HepG2 (cell line): Measurements from ENCODE around the gene HTRA1. TPM values are rescaled to one million over a fixed set of nuclear protein-coding genes. Genes with fewer than 3 reads are reported as not detected.

Experiments
- ATAC-seq: fragments of 200-7000 bp; cut with Tn5 transposase; 3 replicates; pipeline ENCODE4 v1.9.1; 2020; ENCODE audit warnings: mild to moderate bottlenecking, moderate library complexity
- BruUV-seq: library from RNA; stranded (reverse); fragments of 400-500 nt; replicated peaks from 2 replicates; lab custom pipeline; 2021; lab: Mats Ljungman, UMichigan
- CTCF ChIA-PET: fragments of 300-600 bp; formaldehyde crosslinking; extraction: SDS; loops from one replicate; lab custom pipeline; 2021; ENCODE audit warnings: low total read pairs, inconsistent platforms, low intra/inter-chr PET ratio; lab: Yijun Ruan, JAX
- POLR2A ChIA-PET: fragments of 350-600 bp; sonication (Branson Sonifier 250); formaldehyde crosslinking; loops from one replicate; lab custom pipeline; 2020; ENCODE audit warnings: antibody characterized with exemption, inconsistent platforms; lab: Yijun Ruan, JAX
- DNase-seq: peaks from one replicate; pipeline ENCODE4 v3.0.0-alpha.2; 2015; ENCODE audit warnings: low spot score
- FAIRE-seq: peaks from 3 replicates; lab custom pipeline; 2011; peaks lifted over from hg19 to GRCh38; lab: Jason Lieb, UNC
- H2AFZ ChIP-seq: one replicate; pipeline ENCODE4 v1.6.1; 2011; ENCODE audit warnings: low read length, inconsistent platforms
- H3K27ac ChIP-seq: fragments of 300-600 bp; 3 replicates; pipeline ENCODE4 v1.8.0; 2011; ENCODE audit warnings: mixed run types, mild to moderate bottlenecking, mixed read lengths, low read length, inconsistent platforms; ENCODE audit not compliant: insufficient read depth; ENCODE audit errors: extremely low read length
- H3K27me3 ChIP-seq, 2 experiments: fragments of 200-600 bp in 1 of 2; 2 replicates in 1 of 2; 3 replicates in 1 of 2; pipeline versions ENCODE4 v1.6.0 to v1.8.0; 2011; ENCODE audit warnings: low read length in 2 of 2, mild to moderate bottlenecking in 2 of 2, moderate library complexity in 2 of 2, inconsistent platforms in 1 of 2; ENCODE audit not compliant: insufficient read depth in 2 of 2, control insufficient read depth in 1 of 2
- H3K36me3 ChIP-seq, 2 experiments: fragments of 200-600 bp in 1 of 2; replicated peaks in 1 of 2; 2 replicates in 1 of 2; 3 replicates in 1 of 2; pipeline versions ENCODE4 v1.5.1 to v1.8.0; 2011; ENCODE audit warnings: low read length in 2 of 2, inconsistent platforms in 1 of 2; ENCODE audit not compliant: insufficient read depth in 2 of 2, control insufficient read depth in 1 of 2
- H3K4me1 ChIP-seq: 2 replicates; pipeline ENCODE4 v1.5.1; 2012; ENCODE audit warnings: low read length, inconsistent platforms; ENCODE audit not compliant: insufficient read depth
- H3K4me2 ChIP-seq: 2 replicates; pipeline ENCODE4 v1.6.0; 2011; ENCODE audit warnings: low read depth, low read length, inconsistent platforms
- H3K4me3 ChIP-seq, 3 experiments: fragments of 200-600 bp in 1 of 3; sonication (generic), shearing (Covaris generic) in 1 of 3; replicated peaks in 1 of 3; 2 replicates each; pipeline ENCODE4 v1.5.1; 2011 to 2016; ENCODE audit warnings: low read length in 3 of 3, inconsistent platforms in 2 of 3, low read depth in 2 of 3, mild to moderate bottlenecking in 2 of 3, control low read depth in 1 of 3, mixed read lengths in 1 of 3; ENCODE audit not compliant: insufficient read depth in 1 of 3
- H3K79me2 ChIP-seq: one replicate; pipeline ENCODE4 v1.6.1; 2011; ENCODE audit warnings: low read length, inconsistent platforms; ENCODE audit not compliant: insufficient read depth
- H3K9ac ChIP-seq: 2 replicates; pipeline ENCODE4 v1.6.0; 2011; ENCODE audit warnings: mild to moderate bottlenecking, low read depth, low read length, inconsistent platforms; ENCODE audit not compliant: insufficient read depth
- H3K9me3 ChIP-seq: 2 replicates; pipeline ENCODE4 v1.5.1; 2012; ENCODE audit warnings: mild to moderate bottlenecking, low read length
- H4K20me1 ChIP-seq: 2 replicates; pipeline ENCODE4 v1.6.0; 2011; ENCODE audit warnings: inconsistent platforms, mild to moderate bottlenecking, low read length, moderate library complexity; ENCODE audit not compliant: insufficient read depth
- ZNF12 ChIP-seq: sonication (generic); formaldehyde crosslinking; IDR thresholded peaks from 2 replicates; pipeline ENCODE4 v1.5.0; 2020; ENCODE audit warnings: missing genetic modification reagents
- ZNF207 ChIP-seq: fragments of 450-650 bp; IDR thresholded peaks from 2 replicates; pipeline ENCODE4 v1.6.1; 2016; ENCODE audit warnings: antibody characterized with exemption, borderline replicate concordance
- ZNF414 ChIP-seq: sonication (generic); formaldehyde crosslinking; IDR thresholded peaks from 2 replicates; pipeline ENCODE4 v1.5.0; 2020; ENCODE audit warnings: missing genetic modification reagents
- WGBS: methylation state at CpG from one replicate; pipeline ENCODE4 v1.1.6; 2017; ENCODE audit warnings: low lambda C conversion rate; 5-methylcytosine and 5-hydroxymethylcytosine counted together
- in situ Hi-C: cut with HindIII; loops from 2 replicates; pipeline ENCODE4 v1.10.0; 2017; ENCODE audit warnings: low pct_unique_long_range_greater_than_20kb; ENCODE audit not compliant: extremely low pct_ligation_motif_present
- intact Hi-C: fragments of 100-400 bp; cut with micrococcal nuclease; formaldehyde crosslinking; loops from one replicate; pipeline ENCODE4 v1.10.0; 2022; ENCODE audit not compliant: unreplicated experiment
- polyA plus RNA-seq, 8 experiments: library from polyadenylated mRNA; depleted of rRNA in 3 of 8; stranded (reverse) in 7 of 8; unstranded in 1 of 8; fragments of >200 nt; fragmentation: Illumina TruSeq in 4 of 8; extraction: Trizol in 4 of 8; gene quantifications; 2 replicates each; pipeline versions ENCODE4 v1.2.1 to v1.2.3, GENCODE V29; 2011 to 2016; ENCODE audit warnings: low read depth in 4 of 8, missing spikeins in 1 of 8, mixed read lengths in 1 of 8; ENCODE audit not compliant: insufficient read depth in 1 of 8
- total RNA-seq, 5 experiments: library from RNA; depleted of rRNA; stranded (reverse); fragments of >200 nt; fragmentation: Illumina TruSeq; extraction: Trizol; gene quantifications; 2 replicates each; pipeline ENCODE4 v1.2.3, GENCODE V29; 2016; ENCODE audit warnings: low read depth in 1 of 5
- TF ChIP-seq, protein P1 (sequence below): sonication (generic); formaldehyde crosslinking; IDR thresholded peaks from 2 replicates; pipeline ENCODE4 v1.4.0; 2020; ENCODE audit warnings: mild to moderate bottlenecking, missing genetic modification reagents, borderline replicate concordance

Gene HTRA1
- total and polyA plus RNA-seq, 2 of the 13 experiments (the other 11 are each of a cell fraction or from before 2014, with no cell fraction given) = 0.11 to 0.40 TPM

- in situ Hi-C loops = no loop called here
- TF ChIP-seq, protein P1, sequence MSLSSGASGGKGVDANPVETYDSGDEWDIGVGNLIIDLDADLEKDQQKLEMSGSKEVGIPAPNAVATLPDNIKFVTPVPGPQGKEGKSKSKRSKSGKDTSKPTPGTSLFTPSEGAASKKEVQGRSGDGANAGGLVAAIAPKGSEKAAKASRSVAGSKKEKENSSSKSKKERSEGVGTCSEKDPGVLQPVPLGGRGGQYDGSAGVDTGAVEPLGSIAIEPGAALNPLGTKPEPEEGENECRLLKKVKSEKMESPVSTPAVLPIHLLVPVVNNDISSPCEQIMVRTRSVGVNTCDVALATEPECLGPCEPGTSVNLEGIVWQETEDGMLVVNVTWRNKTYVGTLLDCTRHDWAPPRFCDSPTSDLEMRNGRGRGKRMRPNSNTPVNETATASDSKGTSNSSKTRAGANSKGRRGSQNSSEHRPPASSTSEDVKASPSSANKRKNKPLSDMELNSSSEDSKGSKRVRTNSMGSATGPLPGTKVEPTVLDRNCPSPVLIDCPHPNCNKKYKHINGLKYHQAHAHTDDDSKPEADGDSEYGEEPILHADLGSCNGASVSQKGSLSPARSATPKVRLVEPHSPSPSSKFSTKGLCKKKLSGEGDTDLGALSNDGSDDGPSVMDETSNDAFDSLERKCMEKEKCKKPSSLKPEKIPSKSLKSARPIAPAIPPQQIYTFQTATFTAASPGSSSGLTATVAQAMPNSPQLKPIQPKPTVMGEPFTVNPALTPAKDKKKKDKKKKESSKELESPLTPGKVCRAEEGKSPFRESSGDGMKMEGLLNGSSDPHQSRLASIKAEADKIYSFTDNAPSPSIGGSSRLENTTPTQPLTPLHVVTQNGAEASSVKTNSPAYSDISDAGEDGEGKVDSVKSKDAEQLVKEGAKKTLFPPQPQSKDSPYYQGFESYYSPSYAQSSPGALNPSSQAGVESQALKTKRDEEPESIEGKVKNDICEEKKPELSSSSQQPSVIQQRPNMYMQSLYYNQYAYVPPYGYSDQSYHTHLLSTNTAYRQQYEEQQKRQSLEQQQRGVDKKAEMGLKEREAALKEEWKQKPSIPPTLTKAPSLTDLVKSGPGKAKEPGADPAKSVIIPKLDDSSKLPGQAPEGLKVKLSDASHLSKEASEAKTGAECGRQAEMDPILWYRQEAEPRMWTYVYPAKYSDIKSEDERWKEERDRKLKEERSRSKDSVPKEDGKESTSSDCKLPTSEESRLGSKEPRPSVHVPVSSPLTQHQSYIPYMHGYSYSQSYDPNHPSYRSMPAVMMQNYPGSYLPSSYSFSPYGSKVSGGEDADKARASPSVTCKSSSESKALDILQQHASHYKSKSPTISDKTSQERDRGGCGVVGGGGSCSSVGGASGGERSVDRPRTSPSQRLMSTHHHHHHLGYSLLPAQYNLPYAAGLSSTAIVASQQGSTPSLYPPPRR (CRISPR knock-in tag) = no peak
- peak; percentile 95 for TF ChIP-seq ZNF12
Observed at GRCh38 chr10:122531261-122531660, 69.9 kb downstream of the HTRA1 start.

DNA sequence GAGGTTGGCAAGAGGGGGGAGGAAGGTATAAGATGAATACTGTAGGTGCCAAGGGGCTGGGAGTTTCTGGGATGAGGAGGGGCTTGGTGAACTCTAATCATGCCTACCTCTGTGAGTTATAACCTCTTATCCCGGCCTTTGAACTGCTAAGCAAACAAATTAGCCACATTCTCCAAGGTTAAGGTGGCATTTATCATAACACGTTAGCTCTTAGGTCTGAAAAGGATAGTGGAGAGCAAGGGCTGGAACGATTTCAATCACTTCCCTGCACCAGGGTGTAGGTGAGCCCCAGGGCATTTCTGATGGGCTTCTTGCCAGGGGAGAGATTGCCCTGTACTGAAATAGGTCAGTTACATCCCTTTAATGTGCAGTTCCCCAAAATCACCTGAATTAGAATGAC, 70.6 kb downstream of the HTRA1 start:
- FAIRE-seq (no peak), ATAC-seq (no peak), DNase-seq (no peak)
- no peaks in the 10 kb centered on the region for H3K79me2 ChIP-seq
- H3K4me1 ChIP-seq = peaks cover 30% of the 10 kb centered on the region
- no TSS peak for BruUV-seq
- intact Hi-C loops (no loop called here), in situ Hi-C loops (no loop called here)
- H3K9ac ChIP-seq = no peak overlapping the region
- no peaks in the 10 kb centered on the region for H4K20me1 ChIP-seq
- no peak overlapping the region for H3K27ac ChIP-seq
- WGBS = 10% methylated on average over 2 of the region's 3 CpGs
- no peak for TF ChIP-seq ZNF207
- TF ChIP-seq ZNF414 (CRISPR knock-in tag) = no peak
- no peaks in the 10 kb centered on the region for H3K36me3 ChIP-seq
- H3K9me3 ChIP-seq = no peaks in the 10 kb centered on the region
- POLR2A ChIA-PET = no interaction called here
- CTCF ChIA-PET = no interaction called here
- no peak overlapping the region for H2AFZ ChIP-seq
- peaks cover 0 to 1% of the 10 kb centered on the region in 2 experiments; a peak in 1 of 5 replicates for H3K27me3 ChIP-seq
- no peak overlapping the region for H3K4me3 ChIP-seq
- H3K4me2 ChIP-seq = no peak overlapping the region

More at GRCh38 chr10:122531261-122531660, 69.9 kb downstream of the HTRA1 start:
- no TSS peak for BruUV-seq
- ATAC-seq = no peak
- Histone ChIP-seq H3K9me3 (no peaks in the 10 kb centered on the region), H3K36me3 (no peaks in the 10 kb centered on the region), H3K4me3 (no peak overlapping the region), H3K79me2 (no peaks in the 10 kb centered on the region), H4K20me1 (no peaks in the 10 kb centered on the region), H3K27me3 (peaks cover 1 to 3% of the 10 kb centered on the region in 2 experiments; a peak in 2 of 5 replicates), H2AFZ (no peak overlapping the region), H3K27ac (no peak overlapping the region), H3K4me2 (no peak overlapping the region), H3K9ac (no peak overlapping the region), H3K4me1 (peaks cover 37% of the 10 kb centered on the region)
- ChIA-PET POLR2A (no interaction called here), CTCF (no interaction called here)
- intact Hi-C loops = no loop called here
- FAIRE-seq = no peak
- no peak for DNase-seq
- WGBS = 64% methylated on average over 5 of the region's 5 CpGs
